Measurements from ENCODE around the gene ANO7.

GRCh38 chr2:241260911-241261310, 72.4 kb downstream of the ANO7 start:
- TF ChIP-seq POLR2A (IDR thresholded peaks at IDR 0.05) (no peak), CTCF (IDR thresholded peaks at IDR 0.05) (no peak)
